PC-3 (cell line): Measurements from ENCODE around the gene EHMT2. TPM values are rescaled to one million over a fixed set of nuclear protein-coding genes. Genes with fewer than 3 reads are reported as not detected.

Experiments used
- ATAC-seq: fragments of 200-7000 bp; cut with Tn5 transposase; 2 replicates; pipeline ENCODE4 v1.9.1; 2020; ENCODE audit warnings: mild to moderate bottlenecking, moderate library complexity
- BruUV-seq: library from RNA; stranded (reverse); fragments of 400-500 nt; replicated peaks from 2 replicates; lab custom pipeline; 2021; lab: Mats Ljungman, UMichigan
- CTCF ChIA-PET: fragments of 300-600 bp; sonication (Branson Sonifier 250); formaldehyde crosslinking; loops from one replicate; lab custom pipeline; 2022; ENCODE audit warnings: antibody characterized with exemption; lab: Charles Lee
- POLR2A ChIA-PET: fragments of 300-600 bp; sonication (Branson Sonifier 250); formaldehyde crosslinking; loops from one replicate; lab custom pipeline; 2022; ENCODE audit warnings: antibody characterized with exemption; ENCODE audit not compliant: unreplicated experiment; lab: Charles Lee
- DNase-seq: peaks from one replicate; pipeline ENCODE4 v3.0.0-alpha.2; 2015
- H2AFZ ChIP-seq: fragments of 300-600 bp; sonication (generic); 2 replicates; pipeline ENCODE4 v1.6.0; 2016; ENCODE audit warnings: antibody characterized with exemption, low read length
- H3F3A ChIP-seq: fragments of 300-600 bp; sonication (generic); one replicate; pipeline ENCODE4 v1.6.0; 2017; ENCODE audit warnings: antibody characterized with exemption, low read length, control low read depth, mild to moderate bottlenecking; ENCODE audit not compliant: unreplicated experiment
- H3K27ac ChIP-seq: fragments of 300-600 bp; sonication (generic); 2 replicates; pipeline ENCODE4 v1.5.1; 2016; ENCODE audit warnings: mild to moderate bottlenecking, low read length
- H3K27me3 ChIP-seq: fragments of 300-600 bp; sonication (generic); 2 replicates; pipeline ENCODE4 v1.6.1; 2016; ENCODE audit warnings: low read length, mixed read lengths
- H3K36me3 ChIP-seq: fragments of 300-600 bp; sonication (generic); 2 replicates; pipeline ENCODE4 v1.6.1; 2016; ENCODE audit warnings: low read depth, mixed run types, low read length, mixed read lengths
- H3K4me1 ChIP-seq: fragments of 300-600 bp; sonication (generic); 2 replicates; pipeline ENCODE4 v1.5.1; 2016; ENCODE audit warnings: low read length; ENCODE audit not compliant: insufficient read depth
- H3K4me2 ChIP-seq: fragments of 300-600 bp; sonication (generic); 2 replicates; pipeline ENCODE4 v1.6.0; 2016; ENCODE audit warnings: low read length
- H3K4me3 ChIP-seq: fragments of 300-600 bp; sonication (generic); 2 replicates; pipeline ENCODE4 v1.5.1; 2016; ENCODE audit warnings: mild to moderate bottlenecking, low read length, mixed read lengths
- H3K79me2 ChIP-seq: fragments of 300-600 bp; sonication (generic); 2 replicates; pipeline ENCODE4 v1.6.1; 2017; ENCODE audit warnings: low read length, mixed read lengths
- H3K9ac ChIP-seq: fragments of 300-600 bp; sonication (generic); 2 replicates; pipeline ENCODE4 v1.6.0; 2016; ENCODE audit warnings: mild to moderate bottlenecking, low read length
- H3K9me2 ChIP-seq: fragments of 300-600 bp; sonication (generic); replicated peaks from 2 replicates; pipeline ENCODE4 v1.6.1; 2016; ENCODE audit warnings: mixed run types, low read length, mixed read lengths
- H3K9me3 ChIP-seq: fragments of 300-600 bp; sonication (generic); 2 replicates; pipeline ENCODE4 v1.6.1; 2016; ENCODE audit warnings: low read length, mixed read lengths
- H4K20me1 ChIP-seq: fragments of 300-600 bp; sonication (generic); 2 replicates; pipeline ENCODE4 v1.6.1; 2016; ENCODE audit warnings: low read length, mixed read lengths
- EZH2 ChIP-seq: fragments of 300-600 bp; sonication (generic); IDR thresholded peaks from one replicate; pipeline ENCODE4 v1.6.1; 2017; ENCODE audit warnings: antibody characterized with exemption, mild to moderate bottlenecking, low read length; ENCODE audit not compliant: unreplicated experiment
- EZH2phosphoT487 ChIP-seq: fragments of 300-600 bp; sonication (generic); IDR thresholded peaks from 2 replicates; pipeline ENCODE4 v1.6.1; 2018; ENCODE audit warnings: mild to moderate bottlenecking, antibody characterized with exemption, low read length, borderline replicate concordance
- intact Hi-C: fragments of 100-400 bp; cut with micrococcal nuclease; formaldehyde crosslinking; loops from 2 replicates; pipeline ENCODE4 v1.9.0; 2023
- total RNA-seq: library from RNA; depleted of rRNA; stranded (reverse); fragments of >200 nt; gene quantifications from 2 replicates; pipeline ENCODE4 v1.2.3, GENCODE V29; 2014
- TF ChIP-seq, protein P1 (sequence below): fragments of 300-600 bp; sonication (generic); conservative IDR thresholded peaks from 2 replicates; pipeline ENCODE4 v1.5.1; 2017; ENCODE audit warnings: antibody characterized with exemption, low read depth, mild to moderate bottlenecking, low read length

EHMT2 gene
- total RNA-seq, 1 experiment from 2014 or later, result 74.5 TPM

- POLR2A ChIA-PET, result no interaction called here
- Histone ChIP-seq H3K4me3 (no peak overlapping the region), H3F3A (no peaks in the 10 kb centered on the region), H4K20me1 (no peaks in the 10 kb centered on the region), H3K27ac (no peak overlapping the region), H2AFZ (no peak overlapping the region), H3K9me2 (no peaks in the 10 kb centered on the region), H3K4me1 (no peaks in the 10 kb centered on the region), H3K9me3 (no peaks in the 10 kb centered on the region), H3K27me3 (no peaks in the 10 kb centered on the region), H3K79me2 (no peaks in the 10 kb centered on the region), H3K9ac (no peak overlapping the region), H3K4me2 (no peak overlapping the region), H3K36me3 (no peaks in the 10 kb centered on the region)
- BruUV-seq, result no TSS peak
- CTCF ChIA-PET, result no interaction called here
- intact Hi-C loops, result no loop called here
- TF ChIP-seq EZH2, result no peak
- TF ChIP-seq, protein P1, sequence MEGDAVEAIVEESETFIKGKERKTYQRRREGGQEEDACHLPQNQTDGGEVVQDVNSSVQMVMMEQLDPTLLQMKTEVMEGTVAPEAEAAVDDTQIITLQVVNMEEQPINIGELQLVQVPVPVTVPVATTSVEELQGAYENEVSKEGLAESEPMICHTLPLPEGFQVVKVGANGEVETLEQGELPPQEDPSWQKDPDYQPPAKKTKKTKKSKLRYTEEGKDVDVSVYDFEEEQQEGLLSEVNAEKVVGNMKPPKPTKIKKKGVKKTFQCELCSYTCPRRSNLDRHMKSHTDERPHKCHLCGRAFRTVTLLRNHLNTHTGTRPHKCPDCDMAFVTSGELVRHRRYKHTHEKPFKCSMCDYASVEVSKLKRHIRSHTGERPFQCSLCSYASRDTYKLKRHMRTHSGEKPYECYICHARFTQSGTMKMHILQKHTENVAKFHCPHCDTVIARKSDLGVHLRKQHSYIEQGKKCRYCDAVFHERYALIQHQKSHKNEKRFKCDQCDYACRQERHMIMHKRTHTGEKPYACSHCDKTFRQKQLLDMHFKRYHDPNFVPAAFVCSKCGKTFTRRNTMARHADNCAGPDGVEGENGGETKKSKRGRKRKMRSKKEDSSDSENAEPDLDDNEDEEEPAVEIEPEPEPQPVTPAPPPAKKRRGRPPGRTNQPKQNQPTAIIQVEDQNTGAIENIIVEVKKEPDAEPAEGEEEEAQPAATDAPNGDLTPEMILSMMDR, result no peak
- no peak for ATAC-seq
- no peak for DNase-seq
Observed at GRCh38 chr6:31930962-31931361, 33.5 kb upstream of the EHMT2 start.

DNA sequence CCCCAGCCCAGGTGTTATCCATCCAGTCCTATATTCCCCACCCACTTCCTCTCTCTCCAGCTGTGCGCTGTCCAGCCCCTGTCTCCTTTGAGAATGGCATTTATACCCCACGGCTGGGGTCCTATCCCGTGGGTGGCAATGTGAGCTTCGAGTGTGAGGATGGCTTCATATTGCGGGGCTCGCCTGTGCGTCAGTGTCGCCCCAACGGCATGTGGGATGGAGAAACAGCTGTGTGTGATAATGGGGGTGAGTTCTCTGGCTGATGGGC, 31.1 kb upstream of the EHMT2 start:
- Histone ChIP-seq H3K9ac (no peak overlapping the region), H3K27ac (no peak overlapping the region), H3K4me1 (no peaks in the 10 kb centered on the region), H3K36me3 (no peaks in the 10 kb centered on the region), H2AFZ (no peak overlapping the region), H3K9me2 (no peaks in the 10 kb centered on the region), H4K20me1 (no peaks in the 10 kb centered on the region), H3K27me3 (no peaks in the 10 kb centered on the region), H3K4me2 (no peak overlapping the region), H3K79me2 (no peaks in the 10 kb centered on the region), H3F3A (no peaks in the 10 kb centered on the region), H3K4me3 (no peak overlapping the region), H3K9me3 (no peaks in the 10 kb centered on the region)
- intact Hi-C loops, result no loop called here
- no TSS peak for BruUV-seq
- POLR2A ChIA-PET, result no interaction called here
- ATAC-seq, result no peak
- no peak for DNase-seq
- TF ChIP-seq, protein P1, result no peak
- TF ChIP-seq EZH2phosphoT487 (no peak), EZH2 (no peak)
- CTCF ChIA-PET, result no interaction called here

- Histone ChIP-seq H3K27ac (no peak overlapping the region), H3K9me2 (no peaks in the 10 kb centered on the region), H2AFZ (no peak overlapping the region), H3K4me1 (no peaks in the 10 kb centered on the region), H3K36me3 (no peaks in the 10 kb centered on the region), H3F3A (no peaks in the 10 kb centered on the region), H3K27me3 (no peaks in the 10 kb centered on the region), H3K9ac (no peak overlapping the region), H3K4me3 (no peak overlapping the region), H3K79me2 (no peaks in the 10 kb centered on the region), H4K20me1 (no peaks in the 10 kb centered on the region), H3K9me3 (no peaks in the 10 kb centered on the region), H3K4me2 (no peak overlapping the region)
- ATAC-seq, result no peak
- ChIA-PET POLR2A (no interaction called here), CTCF (no interaction called here)
- BruUV-seq, result no TSS peak
- intact Hi-C loops, result no loop called here
- TF ChIP-seq EZH2phosphoT487 (no peak), EZH2 (no peak)
- TF ChIP-seq, protein P1, result no peak
- DNase-seq, result no peak
Observed at GRCh38 chr6:31927863-31928671, 30.6 kb upstream of the EHMT2 start.
